GM23338 (cell line): ENCODE measurements around the gene OAT. TPM values are rescaled to one million over a fixed set of nuclear protein-coding genes. Genes with fewer than 3 reads are reported as not detected.
A peak's percentile ranks its signal among the peaks of the same experiment; 100 is the strongest.

Experiments used
- ATAC-seq: fragments of 200-7000 bp; cut with Tn5 transposase; 3 replicates; pipeline ENCODE4 v1.9.1; 2020
- DNase-seq: peaks from one replicate; pipeline ENCODE4 v3.0.0-alpha.2; 2015; ENCODE audit warnings: low spot score
- H2AFZ ChIP-seq: fragments of 200-600 bp; sonication (generic); 2 replicates; pipeline ENCODE4 v1.8.0; 2016; ENCODE audit warnings: antibody characterized with exemption, mild to moderate bottlenecking, moderate library complexity
- H3F3A ChIP-seq: fragments of 200-600 bp; sonication (generic); replicated peaks from 2 replicates; pipeline ENCODE4 v1.8.0; 2017; ENCODE audit warnings: antibody characterized with exemption, mixed run types, low read depth
- H3K27ac ChIP-seq: fragments of 200-600 bp; sonication (generic); 2 replicates; pipeline ENCODE4 v1.6.1; 2016; ENCODE audit warnings: low read depth
- H3K27me3 ChIP-seq: fragments of 200-600 bp; sonication (generic); 2 replicates; pipeline ENCODE4 v1.8.0; 2016; ENCODE audit warnings: mild to moderate bottlenecking, mixed run types, moderate library complexity; ENCODE audit not compliant: insufficient read depth
- H3K36me3 ChIP-seq: fragments of 200-600 bp; sonication (generic); 2 replicates; pipeline ENCODE4 v1.8.0; 2016; ENCODE audit warnings: mild to moderate bottlenecking; ENCODE audit not compliant: insufficient read depth
- H3K4me1 ChIP-seq: fragments of 200-600 bp; sonication (generic); 2 replicates; pipeline ENCODE4 v1.8.0; 2016; ENCODE audit warnings: mild to moderate bottlenecking, moderate library complexity; ENCODE audit not compliant: insufficient read depth
- H3K4me2 ChIP-seq: fragments of 200-600 bp; sonication (generic); 2 replicates; pipeline ENCODE4 v1.7.1; 2017; ENCODE audit warnings: mixed run types
- H3K4me3 ChIP-seq: fragments of 200-600 bp; sonication (generic); 2 replicates; pipeline ENCODE4 v1.6.1; 2016; ENCODE audit warnings: mixed run types
- H3K79me2 ChIP-seq: fragments of 200-600 bp; sonication (generic); replicated peaks from 2 replicates; pipeline ENCODE4 v1.8.0; 2017; ENCODE audit warnings: mild to moderate bottlenecking; ENCODE audit not compliant: insufficient read depth
- H3K9me2 ChIP-seq: fragments of 200-600 bp; sonication (generic); 2 replicates; pipeline ENCODE4 v1.8.0; 2017; ENCODE audit not compliant: insufficient read depth
- H4K20me1 ChIP-seq: fragments of 200-600 bp; sonication (generic); replicated peaks from 2 replicates; pipeline ENCODE4 v1.8.0; 2017; ENCODE audit warnings: mild to moderate bottlenecking; ENCODE audit not compliant: insufficient read depth
- H3K27ac Mint-ChIP-seq: 2 replicates; pipeline ENCODE4 v1.8.0; 2020; ENCODE audit warnings: inconsistent platforms, mild to moderate bottlenecking, moderate library complexity, mixed read lengths
- H3K27me3 Mint-ChIP-seq: 3 replicates; pipeline ENCODE4 v1.8.0; 2022; ENCODE audit warnings: low read depth, mild to moderate bottlenecking, moderate library complexity, mixed read lengths, inconsistent platforms; ENCODE audit not compliant: insufficient read depth, poor library complexity
- H3K36me3 Mint-ChIP-seq: 3 replicates; pipeline ENCODE4 v1.8.0; 2021; ENCODE audit warnings: low read depth, mild to moderate bottlenecking, inconsistent platforms, moderate library complexity, mixed read lengths
- H3K4me1 Mint-ChIP-seq: 3 replicates; pipeline ENCODE4 v1.8.0; 2020; ENCODE audit warnings: mild to moderate bottlenecking, inconsistent platforms, mixed read lengths
- H3K4me3 Mint-ChIP-seq: 3 replicates; pipeline ENCODE4 v1.8.0; 2021; ENCODE audit warnings: moderate library complexity, mild to moderate bottlenecking, inconsistent platforms, mixed read lengths
- H3K9me3 Mint-ChIP-seq: 3 replicates; pipeline ENCODE4 v1.8.0; 2020; ENCODE audit warnings: moderate library complexity, mild to moderate bottlenecking, inconsistent platforms, mixed read lengths
- CTCF ChIP-seq, 2 experiments: fragments of 200-600 bp in 1 of 2; sonication (generic) in 1 of 2; conservative IDR thresholded peaks; 2 replicates each; pipeline versions ENCODE4 v1.5.1 to v1.6.1; 2016 to 2017; ENCODE audit warnings: antibody characterized with exemption in 2 of 2, low read depth in 2 of 2, mild to moderate bottlenecking in 2 of 2, moderate library complexity in 1 of 2
- STAT1 ChIP-seq: IDR thresholded peaks from one replicate; pipeline ENCODE4 v1.6.1; 2016; ENCODE audit warnings: antibody characterized with exemption; ENCODE audit not compliant: unreplicated experiment
- ZNF462 ChIP-seq: fragments of 250-450 bp; sonication (Bioruptor Pico); IDR thresholded peaks from 2 replicates; pipeline ENCODE4 v1.5.0; 2020; ENCODE audit warnings: mild to moderate bottlenecking, moderate library complexity
- polyA plus RNA-seq: library from polyadenylated mRNA; unstranded; fragments of >200 nt; fragmentation: Nextera tagmentation; extraction: Ambion mirVana; gene quantifications from 2 replicates; pipeline ENCODE4 v1.2.1, GENCODE V29; 2016
- total RNA-seq: library from RNA; depleted of rRNA; stranded (reverse); fragments of >200 nt; shearing (Covaris generic); gene quantifications from 2 replicates; pipeline ENCODE4 v1.2.3, GENCODE V29; 2014

The OAT gene
- total and polyA plus RNA-seq, 2 experiments from 2014 or later, result 131 to 139 TPM

GRCh38 chr10:124462348-124462695, 43.6 kb upstream of the OAT start:
- Histone ChIP-seq H3F3A (peaks cover 19% of the 10 kb centered on the region), H3K4me2 (peak overlapping the region; percentile 83), H3K4me1 (peaks cover 57% of the 10 kb centered on the region), H2AFZ (no peak overlapping the region), H3K27me3 (no peaks in the 10 kb centered on the region), H3K4me3 (peak overlapping the region; percentile 70), H4K20me1 (no peaks in the 10 kb centered on the region), H3K79me2 (peaks cover 23% of the 10 kb centered on the region), H3K36me3 (peaks cover 4% of the 10 kb centered on the region; the same call in 1 of the 2 replicates), H3K27ac (no peak overlapping the region), H3K9me2 (no peaks in the 10 kb centered on the region)
- DNase-seq (no peak), ATAC-seq (no peak)
- Mint-ChIP-seq H3K27me3 (peaks cover 17% of the 10 kb centered on the region), H3K4me3 (peak overlapping the region; percentile 87), H3K4me1 (peaks cover 50% of the 10 kb centered on the region), H3K36me3 (peaks cover 15% of the 10 kb centered on the region), H3K27ac (no peak overlapping the region; the same call in 1 of the 2 replicates), H3K9me3 (no peaks in the 10 kb centered on the region)
- TF ChIP-seq ZNF462, result no peak
- TF ChIP-seq STAT1, result no peak
- TF ChIP-seq CTCF (conservative IDR thresholded peaks at IDR 0.05; ENCODE audit: low read depth in 2 of 2), result no peak
